Heart right ventricle (tissue), 16 donors: Measurements from ENCODE around the gene LINGO3. TPM values are rescaled to one million over a fixed set of nuclear protein-coding genes. Genes with fewer than 3 reads are reported as not detected.

Experiments used
- ATAC-seq, 8 donors: fragments of 200-7000 bp; cut with Tn5 transposase; one replicate each; pipeline ENCODE4 v1.9.1; 2020; ENCODE audit warnings: mild to moderate bottlenecking in 8 of 8, moderate library complexity in 8 of 8, moderate number of reproducible peaks in 1 of 8
- DNase-seq, 2 donors: peaks; one replicate each; pipeline ENCODE4 v3.0.0-alpha.2; 2020
- H3K27ac ChIP-seq, 10 donors: fragments of 200-600 bp; sonication (generic) in 2 of 10; one replicate each; pipeline versions ENCODE4 v1.5.0 to v1.8.0; 2020 to 2022; ENCODE audit warnings: mild to moderate bottlenecking in 3 of 10
- H3K27me3 ChIP-seq, 7 donors: fragments of 200-600 bp; one replicate each; pipeline ENCODE4 v1.8.0; 2021 to 2022; ENCODE audit warnings: mild to moderate bottlenecking in 2 of 7
- H3K36me3 ChIP-seq, 9 donors: fragments of 200-600 bp; sonication (generic) in 1 of 9; one replicate each; pipeline versions ENCODE4 v1.5.0 to v1.8.0; 2020 to 2022; ENCODE audit warnings: mild to moderate bottlenecking in 2 of 9
- H3K4me1 ChIP-seq, 9 donors: fragments of 200-600 bp; sonication (generic) in 1 of 9; one replicate each; pipeline versions ENCODE4 v1.5.0 to v1.8.0; 2020 to 2022; ENCODE audit warnings: mild to moderate bottlenecking in 4 of 9
- H3K4me3 ChIP-seq, 10 donors: fragments of 200-600 bp; sonication (generic) in 2 of 10; one replicate each; pipeline versions ENCODE4 v1.5.0 to v1.8.0; 2020 to 2022; ENCODE audit warnings: mild to moderate bottlenecking in 7 of 10, moderate library complexity in 2 of 10
- H3K9me3 ChIP-seq, 11 donors: fragments of 200-600 bp in 10 of 11; sonication (generic) in 2 of 11; one replicate each; pipeline versions ENCODE4 v1.5.0 to v1.8.0; 2013 to 2022; ENCODE audit warnings: mild to moderate bottlenecking in 2 of 11, control low read depth in 1 of 11, moderate library complexity in 1 of 11
- CTCF ChIP-seq, 9 donors: fragments of 200-600 bp; sonication (generic) in 2 of 9; IDR thresholded peaks; one replicate each; pipeline versions ENCODE4 v1.5.0 to v1.8.0; 2021 to 2022; ENCODE audit warnings: antibody characterized with exemption in 9 of 9, mild to moderate bottlenecking in 5 of 9, moderate library complexity in 1 of 9
- WGBS, 2 donors: extraction: QIAGEN DNeasy Blood & Tissue Kit; methylation state at CpG; one replicate each; pipeline ENCODE4 v1.1.7; 2013; ENCODE audit warnings: inconsistent platforms in 1 of 2; 5-methylcytosine and 5-hydroxymethylcytosine counted together
- intact Hi-C, 10 donors: fragments of 100-400 bp; cut with DNase I; formaldehyde crosslinking; loops; one replicate each; pipeline versions ENCODE4 v1.11.1 to v1.14.2; 2022
- polyA plus RNA-seq, 2 donors: library from polyadenylated mRNA; stranded (reverse); fragments of 200-250 nt; gene quantifications; one replicate each; pipeline ENCODE4 v1.2.3, GENCODE V29; 2013
- total RNA-seq, 10 donors: library from RNA; stranded (reverse); fragmentation: NEBNext Ultra II Directional in 3 of 10; extraction: Animal tissue kit (Norgen Biotek cat#: 25700) in 3 of 10; gene quantifications; one replicate each; pipeline versions ENCODE4 v1.2.1 to v1.2.4, GENCODE V29; 2021 to 2023
- donor health status: Arrhythmogenic right ventricular cardiomyopathy.
- donor health status: ischemic (EF 13 %, LVEDD 7.1; RV severe dilation, severe dysfunction).
- donor health status: healthy with polysubstance abuse.
- donor health status: DM: no; HTN: yes; CAD: no.
- donor health status: DM: no; HTN: no; CAD: no.
- donor health status: ischemic (EF 25% LVEDD 6.9; RV normal size, moderate dysfunction).
- donor health status: ischemic (EF 25% LVEDD 5.7; RV mildly dilated, moderate dysfunction).
- donor health status: healthy.
- donor health status: DM: yes; HTN: yes; CAD: no.
- donor health status: Ischemic cardiomyopathy.
- donor health status: ischemic (EF 35%, LVEDD 5.7; RV mildly dilated, moderate dysfunction).
- donor health status: nonischemic (EF 11% LVEDD 7.7; RV severe dilation, severe dysfunction).
- donor health status: DM: yes; HTN: yes; CAD: no.
- donor health status: PGD.
- donor health status: ischemic (EF 29% LVEDD 5.4; RV normal size, mild dysfunction).
- donor health status: nonischemic (EF 23%, LVEDD 6.1; RV moderate dilation, normal function).

The LINGO3 gene
- total and polyA plus RNA-seq, 12 donors: not detected

DNA sequence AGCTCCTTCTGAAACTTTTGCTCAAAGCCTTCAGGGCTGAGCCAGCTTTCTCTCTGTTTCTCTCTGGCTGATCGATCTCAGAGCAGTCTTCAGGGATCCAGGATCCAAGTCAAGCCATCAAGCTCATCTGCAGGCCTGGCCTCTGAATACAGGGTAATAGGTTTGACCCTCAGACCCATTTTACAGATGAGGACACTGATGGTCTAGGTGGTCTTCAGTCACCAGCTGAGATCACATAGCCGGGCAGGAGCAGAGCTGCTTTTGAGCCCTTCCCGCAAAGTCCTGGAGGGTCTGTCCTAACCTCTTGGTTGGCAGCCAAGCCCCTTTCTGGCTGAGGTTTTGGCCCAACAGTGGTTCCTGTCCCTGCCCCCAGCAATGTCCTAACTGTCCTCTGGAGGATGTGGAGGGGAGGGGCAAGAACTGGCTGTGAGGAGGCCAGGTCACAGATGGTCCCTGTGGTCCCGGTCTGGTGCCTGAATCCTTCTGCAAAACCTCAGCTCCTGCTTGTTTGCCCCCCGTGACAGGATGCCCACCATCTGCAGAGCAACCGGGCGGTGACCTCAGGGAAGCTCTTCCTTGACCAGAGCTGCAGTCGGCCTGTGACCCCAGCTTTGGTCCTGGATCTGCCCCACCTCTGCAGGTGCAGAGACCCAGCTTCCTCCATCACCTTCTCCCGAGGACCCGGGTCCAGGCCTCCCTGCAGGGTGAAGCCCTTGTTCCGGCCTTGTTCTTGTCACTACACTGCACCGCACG is 20.2 kb downstream of the LINGO3 start:
- WGBS, 2 donors: 77 to 79% methylated on average over 13 of the region's 13 CpGs

GRCh38 chr19:2286402-2287140 is 21.4 kb downstream of the LINGO3 start:
- intact Hi-C loops: loop anchor here in 2 of 10 donors (10.0 kb wide), 2 partner anchors 98 to 108 kb away; no protein-coding TSS in a partner anchor
- no peak overlapping the region for H3K27ac ChIP-seq
- H3K9me3 ChIP-seq: no peaks in the 10 kb centered on the region
- H3K4me3 ChIP-seq: no peak overlapping the region
- TF ChIP-seq CTCF (IDR thresholded peaks at IDR 0.05): no peak
- ATAC-seq (no peak), DNase-seq (no peak)
- H3K36me3 ChIP-seq: no peaks in the 10 kb centered on the region
- H3K4me1 ChIP-seq: peaks cover 18 to 49% (median 33%) of the 10 kb centered on the region in 9 donors
- 80 to 82% methylated on average over 20 of the region's 20 CpGs for WGBS, 2 donors
- H3K27me3 ChIP-seq: peaks cover 23 to 59% (median 36%) of the 10 kb centered on the region in 7 donors

More for the DNA sequence above, 20.2 kb downstream of the LINGO3 start:
- Histone ChIP-seq H3K9me3 (no peaks in the 10 kb centered on the region), H3K4me3 (no peak overlapping the region), H3K36me3 (no peaks in the 10 kb centered on the region), H3K27ac (peak overlapping the region in 1 of 10 donors; percentile 91), H3K4me1 (peaks cover 15 to 42% (median 22%) of the 10 kb centered on the region in 9 donors), H3K27me3 (peaks cover 25 to 68% (median 48%) of the 10 kb centered on the region in 7 donors)
- intact Hi-C loops: loop anchor here in 2 of 10 donors (10.0 kb wide), 2 partner anchors 97 to 107 kb away; no protein-coding TSS in a partner anchor
- DNase-seq: no peak
- ATAC-seq: no peak
- TF ChIP-seq CTCF (IDR thresholded peaks at IDR 0.05): no peak

GRCh38 chr19:2283835-2284507 is 24.0 kb downstream of the LINGO3 start:
- no peak for ATAC-seq
- peaks cover 2 to 25% (median 13%) of the 10 kb centered on the region in 9 donors for H3K4me1 ChIP-seq

More at GRCh38 chr19:2283835-2284507, 24.0 kb downstream of the LINGO3 start:
- intact Hi-C loops: loop anchor here in 3 of 10 donors (2.0 to 10.0 kb wide), 3 partner anchors 27 to 111 kb away; no protein-coding TSS in a partner anchor
- H3K36me3 ChIP-seq: no peaks in the 10 kb centered on the region
- H3K27me3 ChIP-seq: peaks cover 0 to 33% (median 10%) of the 10 kb centered on the region in 7 donors
- WGBS, 2 donors: 96% methylated on average over 8 of the region's 8 CpGs
- H3K4me3 ChIP-seq: no peak overlapping the region
- DNase-seq: no peak
- no peaks in the 10 kb centered on the region for H3K9me3 ChIP-seq
- no peak overlapping the region for H3K27ac ChIP-seq
- TF ChIP-seq CTCF (IDR thresholded peaks at IDR 0.05): no peak
